OCI-LY1 (cell line): ENCODE results near the gene RPS24.
"Not testable (repeated sequence)": the region's sequence is repeated elsewhere in the genome, so short reads cannot be mapped to it uniquely, and the experiment has no call there.

Source experiments
- H2AFZ ChIP-seq: fragments of 200-600 bp; sonication (generic), shearing (Covaris generic); 2 replicates; pipeline ENCODE4 v1.6.0; 2014; ENCODE audit warnings: antibody characterized with exemption, mild to moderate bottlenecking, low read length
- H3F3A ChIP-seq: fragments of 200-600 bp; sonication (generic), shearing (Covaris generic); 2 replicates; pipeline ENCODE4 v1.6.0; 2014; ENCODE audit warnings: mild to moderate bottlenecking, antibody characterized with exemption, low read length, moderate library complexity; ENCODE audit not compliant: insufficient read depth
- H3K27ac ChIP-seq: fragments of 200-600 bp; sonication (generic); 2 replicates; pipeline ENCODE4 v1.5.1; 2014; ENCODE audit warnings: low read length, mixed run types, mild to moderate bottlenecking, low read depth; ENCODE audit not compliant: poor library complexity, severe bottlenecking
- H3K27me3 ChIP-seq: fragments of 200-600 bp; sonication (generic); 2 replicates; pipeline ENCODE4 v1.6.0; 2014; ENCODE audit warnings: antibody characterized with exemption, mild to moderate bottlenecking, low read length, moderate library complexity; ENCODE audit not compliant: insufficient read depth
- H3K36me3 ChIP-seq: fragments of 200-600 bp; sonication (generic); 2 replicates; pipeline ENCODE4 v1.6.1; 2014; ENCODE audit warnings: mild to moderate bottlenecking, antibody characterized with exemption, low read length, moderate library complexity, mixed read lengths; ENCODE audit not compliant: insufficient read depth
- H3K4me1 ChIP-seq: fragments of 200-600 bp; sonication (generic); 2 replicates; pipeline ENCODE4 v1.5.1; 2014; ENCODE audit warnings: mild to moderate bottlenecking, low read length, moderate library complexity; ENCODE audit not compliant: insufficient read depth, severe bottlenecking
- H3K4me2 ChIP-seq: fragments of 200-600 bp; sonication (generic), shearing (Covaris generic); 2 replicates; pipeline ENCODE4 v1.6.1; 2014; ENCODE audit warnings: low read length
- H3K4me3 ChIP-seq: fragments of 200-600 bp; sonication (generic); 2 replicates; pipeline ENCODE4 v1.5.1; 2014; ENCODE audit warnings: low read length, low read depth, mild to moderate bottlenecking, mixed read lengths; ENCODE audit not compliant: poor library complexity, severe bottlenecking
- H3K79me2 ChIP-seq: fragments of 200-600 bp; shearing (Covaris generic); 2 replicates; pipeline ENCODE4 v1.6.1; 2016; ENCODE audit warnings: mixed run types, low read length, mixed read lengths; ENCODE audit not compliant: insufficient read depth
- H3K9ac ChIP-seq: fragments of 200-600 bp; sonication (generic), shearing (Covaris generic); 2 replicates; pipeline ENCODE4 v1.6.1; 2014; ENCODE audit warnings: mild to moderate bottlenecking, low read length, mixed read lengths
- H3K9me2 ChIP-seq: fragments of 200-600 bp; sonication (generic), shearing (Covaris generic); 2 replicates; pipeline ENCODE4 v1.6.1; 2014; ENCODE audit warnings: low read depth, mild to moderate bottlenecking, low read length, mixed read lengths
- H3K9me3 ChIP-seq: fragments of 200-600 bp; shearing (Covaris generic); 2 replicates; pipeline ENCODE4 v1.6.1; 2014; ENCODE audit warnings: low read length, mixed read lengths
- H4K20me1 ChIP-seq: fragments of 200-600 bp; sonication (generic), shearing (Covaris generic); 2 replicates; pipeline ENCODE4 v1.6.0; 2016; ENCODE audit warnings: mild to moderate bottlenecking, low read length; ENCODE audit not compliant: insufficient read depth
- CTCF ChIP-seq: fragments of 200-600 bp; sonication (generic), shearing (Covaris generic); IDR thresholded peaks from 2 replicates; pipeline ENCODE4 v1.5.1; 2017; ENCODE audit warnings: mild to moderate bottlenecking, antibody characterized with exemption, low read length, moderate library complexity, mixed read lengths
- EZH2 ChIP-seq: fragments of 200-600 bp; sonication (generic), shearing (Covaris generic); IDR thresholded peaks from 2 replicates; pipeline ENCODE4 v1.8.0; 2017; ENCODE audit warnings: borderline replicate concordance, mixed run types, mild to moderate bottlenecking, antibody characterized with exemption, low read length, moderate library complexity, mixed read lengths

The RPS24 gene

DNA sequence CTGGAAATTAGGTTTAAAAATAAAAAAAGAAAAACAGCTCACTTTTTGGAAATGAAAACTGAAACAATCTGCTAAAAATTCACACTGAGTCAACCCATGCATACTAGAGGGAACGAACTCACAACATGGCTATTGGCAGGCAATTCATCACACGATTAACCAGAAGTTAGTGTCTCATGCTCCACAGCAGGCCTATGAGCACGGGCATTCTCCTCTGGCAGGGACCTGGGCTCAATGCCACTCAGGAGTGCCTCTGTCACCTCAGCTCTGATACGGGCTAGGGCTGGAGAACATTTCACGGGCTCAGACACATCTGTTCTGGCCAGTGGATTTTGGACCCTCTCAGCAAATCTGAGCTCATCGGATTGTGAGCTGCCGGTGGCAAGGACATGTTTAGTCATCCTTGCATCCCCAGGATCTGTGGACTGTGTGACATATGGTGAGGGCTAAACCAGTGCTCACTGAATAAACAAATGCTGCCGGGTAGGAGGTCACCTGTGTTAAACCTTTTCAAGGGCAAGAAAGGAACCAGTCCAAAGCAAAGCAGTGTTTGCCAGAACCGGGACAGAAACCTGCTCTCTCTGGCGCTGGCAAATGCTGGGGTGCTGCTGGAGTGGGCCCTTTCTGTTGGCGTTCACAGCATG is 44.5 kb upstream of the RPS24 start:
- no peaks in the 10 kb centered on the region for H4K20me1 ChIP-seq
- H3K27me3 ChIP-seq = no peaks in the 10 kb centered on the region
- no peak overlapping the region for H3K27ac ChIP-seq
- peaks cover 94% of the 10 kb centered on the region for H3K36me3 ChIP-seq
- no peak overlapping the region for H3K9ac ChIP-seq
- no peak overlapping the region for H3K4me2 ChIP-seq
- TF ChIP-seq EZH2 (no peak), CTCF (no peak)
- H2AFZ ChIP-seq = no peak overlapping the region
- no peaks in the 10 kb centered on the region for H3F3A ChIP-seq
- H3K4me3 ChIP-seq = no peak overlapping the region
- H3K9me2 ChIP-seq = no peaks in the 10 kb centered on the region
- no peaks in the 10 kb centered on the region for H3K9me3 ChIP-seq
- no peaks in the 10 kb centered on the region for H3K79me2 ChIP-seq
- H3K4me1 ChIP-seq = no peaks in the 10 kb centered on the region

DNA sequence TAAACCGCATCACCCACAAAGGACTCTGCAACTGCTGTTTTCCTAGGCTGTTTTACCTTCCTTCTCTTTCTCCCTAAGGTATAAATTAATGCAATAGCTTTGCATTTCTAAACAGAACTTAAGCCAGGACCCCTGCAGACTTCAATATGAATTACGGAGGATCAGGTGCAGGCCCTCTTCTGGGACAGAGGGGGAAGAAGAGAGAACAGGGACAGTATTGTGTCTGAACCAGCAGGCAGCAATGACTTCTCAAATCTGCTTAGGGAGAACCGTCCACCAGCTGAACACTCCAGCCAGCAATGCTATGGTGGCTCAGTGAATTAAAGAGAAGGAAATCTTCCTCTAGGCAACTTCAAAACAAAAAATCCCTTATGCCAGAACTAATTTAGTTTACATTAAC is 40.0 kb upstream of the RPS24 start:
- no peak overlapping the region for H3K4me2 ChIP-seq
- TF ChIP-seq CTCF (no peak), EZH2 (no peak)
- no peaks in the 10 kb centered on the region for H3K27me3 ChIP-seq
- H3K4me1 ChIP-seq = no peaks in the 10 kb centered on the region
- no peaks in the 10 kb centered on the region for H3K9me2 ChIP-seq
- H3K36me3 ChIP-seq = peaks cover 55% of the 10 kb centered on the region
- H3K4me3 ChIP-seq = no peak overlapping the region
- H3K79me2 ChIP-seq = no peaks in the 10 kb centered on the region
- H3F3A ChIP-seq = no peaks in the 10 kb centered on the region
- H3K27ac ChIP-seq = no peak overlapping the region
- no peak overlapping the region for H3K9ac ChIP-seq
- no peak overlapping the region for H2AFZ ChIP-seq
- no peaks in the 10 kb centered on the region for H3K9me3 ChIP-seq
- H4K20me1 ChIP-seq = no peaks in the 10 kb centered on the region

- not testable (repeated sequence) for H3K27ac ChIP-seq, H3K4me2 ChIP-seq, H3K4me3 ChIP-seq, H3K79me2 ChIP-seq, H3K9me2 ChIP-seq, H3K4me1 ChIP-seq, H3K9ac ChIP-seq, H3F3A ChIP-seq, H2AFZ ChIP-seq, H3K9me3 ChIP-seq, H3K27me3 ChIP-seq, H4K20me1 ChIP-seq
- peaks cover 51% of the 10 kb centered on the region for H3K36me3 ChIP-seq
These were observed 34.9 kb upstream of the RPS24 start for GRCh38 chr10:77998780-77999179.

GRCh38 chr10:78000206-78000605 is 33.5 kb upstream of the RPS24 start:
- Histone ChIP-seq H3K4me2 (no peak overlapping the region), H3K4me3 (no peak overlapping the region), H3K9me3 (no peaks in the 10 kb centered on the region), H3F3A (no peaks in the 10 kb centered on the region), H3K4me1 (no peaks in the 10 kb centered on the region), H2AFZ (no peak overlapping the region), H3K79me2 (no peaks in the 10 kb centered on the region), H3K27ac (no peak overlapping the region), H3K27me3 (no peaks in the 10 kb centered on the region), H3K36me3 (peaks cover 59% of the 10 kb centered on the region), H4K20me1 (no peaks in the 10 kb centered on the region), H3K9ac (no peak overlapping the region), H3K9me2 (no peaks in the 10 kb centered on the region)
- TF ChIP-seq EZH2 (no peak), CTCF (no peak)
